Measurements from ENCODE around the gene IL34.
A peak's percentile ranks its signal among the peaks of the same experiment; 100 is the strongest.

The IL34 gene

DNA sequence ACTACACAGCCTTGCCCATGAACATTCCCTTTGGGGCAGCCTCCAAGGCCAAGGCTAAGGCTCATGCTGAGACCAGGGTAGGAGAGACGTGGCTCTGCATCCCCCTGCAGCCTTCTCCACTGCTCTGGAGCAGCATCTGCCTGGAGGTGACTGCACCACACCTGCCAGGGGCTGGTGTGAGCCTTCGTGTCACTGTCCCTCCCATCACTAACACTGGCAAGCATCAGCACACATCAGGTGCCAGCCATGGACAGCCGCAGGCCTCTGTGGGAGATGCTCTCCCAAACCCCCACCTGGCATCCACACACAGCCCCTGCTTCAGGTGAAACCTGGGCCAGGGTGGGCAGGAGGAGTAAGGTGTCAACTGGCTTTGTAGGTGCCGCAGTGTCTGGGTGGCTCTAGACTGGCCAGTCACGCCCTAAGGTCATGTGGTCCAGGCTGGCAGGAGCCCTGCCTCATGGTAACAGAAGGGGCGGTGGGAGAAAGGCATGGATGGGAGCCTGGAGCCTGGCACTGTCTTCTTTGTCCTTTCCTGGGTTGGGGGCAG lies 57.5 kb downstream of the IL34 start:
- no peak for DNase-seq

DNA sequence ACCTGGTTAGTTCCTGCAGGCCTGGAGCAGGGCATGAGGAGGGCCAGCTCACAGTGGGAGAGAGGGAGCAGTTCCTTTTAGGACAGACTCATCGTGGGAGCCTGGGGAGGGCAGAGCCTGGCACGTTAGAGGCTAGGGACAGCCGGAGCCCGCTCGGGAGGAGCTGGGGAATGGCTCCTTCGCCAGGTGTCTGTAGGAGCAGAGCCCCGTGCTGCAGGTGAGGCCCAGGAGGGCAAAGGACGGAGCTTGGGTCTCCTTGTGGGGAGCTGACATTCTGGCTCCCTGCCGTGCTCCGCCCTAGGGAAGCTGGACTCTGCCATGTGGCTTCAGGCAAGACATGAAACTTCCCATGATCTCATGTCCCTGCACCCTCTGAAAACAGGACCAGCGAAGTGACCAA lies 58.2 kb downstream of the IL34 start:
- no peak for DNase-seq

DNA sequence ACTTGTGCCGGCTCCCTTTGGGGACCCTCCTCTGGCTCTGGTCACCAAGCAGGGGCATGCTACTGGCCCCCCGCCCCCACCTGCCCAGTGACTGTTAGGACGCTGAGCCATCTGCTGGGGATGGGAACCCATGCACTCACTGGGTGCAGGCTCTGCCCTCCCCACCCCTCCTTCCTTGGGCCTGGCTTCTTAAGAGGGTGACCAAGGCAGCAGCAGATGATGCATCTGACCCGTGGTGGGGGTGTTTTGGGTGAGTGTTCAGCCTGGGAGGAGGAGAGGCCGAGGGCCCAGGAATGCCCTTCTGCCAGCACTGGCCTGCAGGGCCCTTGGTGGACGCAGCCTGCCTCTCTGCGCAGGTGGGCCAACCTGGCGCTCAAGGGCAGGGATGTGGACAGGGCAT lies 58.7 kb downstream of the IL34 start:
- DNase-seq = no peak

DNA sequence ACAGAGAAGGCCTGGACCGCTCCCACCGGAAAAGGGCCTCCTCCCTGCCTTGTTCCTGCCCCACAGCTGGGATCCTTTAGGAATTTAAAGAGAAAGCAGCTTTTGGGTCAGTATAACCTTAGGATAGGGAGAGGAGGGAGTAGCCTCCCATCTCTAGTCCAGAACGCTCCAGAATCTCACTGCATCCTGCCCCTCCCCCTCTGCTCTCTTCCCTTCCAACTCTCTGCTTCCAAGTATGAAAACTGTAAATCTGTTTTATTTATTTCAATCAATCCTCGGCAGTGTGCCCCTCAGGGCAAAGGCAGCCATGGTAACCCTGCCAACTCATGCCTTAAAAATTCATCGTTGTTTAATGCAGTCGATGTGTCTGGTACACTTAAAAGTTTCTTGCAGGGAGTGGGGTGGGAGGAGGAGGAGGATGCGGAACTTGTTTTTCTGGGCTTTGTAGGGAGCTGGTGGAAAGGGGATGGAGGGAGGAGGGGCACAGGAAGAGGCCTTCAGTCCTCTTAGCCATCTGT lies 60.6 kb downstream of the IL34 start:
- DNase-seq = peak; percentile 95

DNA sequence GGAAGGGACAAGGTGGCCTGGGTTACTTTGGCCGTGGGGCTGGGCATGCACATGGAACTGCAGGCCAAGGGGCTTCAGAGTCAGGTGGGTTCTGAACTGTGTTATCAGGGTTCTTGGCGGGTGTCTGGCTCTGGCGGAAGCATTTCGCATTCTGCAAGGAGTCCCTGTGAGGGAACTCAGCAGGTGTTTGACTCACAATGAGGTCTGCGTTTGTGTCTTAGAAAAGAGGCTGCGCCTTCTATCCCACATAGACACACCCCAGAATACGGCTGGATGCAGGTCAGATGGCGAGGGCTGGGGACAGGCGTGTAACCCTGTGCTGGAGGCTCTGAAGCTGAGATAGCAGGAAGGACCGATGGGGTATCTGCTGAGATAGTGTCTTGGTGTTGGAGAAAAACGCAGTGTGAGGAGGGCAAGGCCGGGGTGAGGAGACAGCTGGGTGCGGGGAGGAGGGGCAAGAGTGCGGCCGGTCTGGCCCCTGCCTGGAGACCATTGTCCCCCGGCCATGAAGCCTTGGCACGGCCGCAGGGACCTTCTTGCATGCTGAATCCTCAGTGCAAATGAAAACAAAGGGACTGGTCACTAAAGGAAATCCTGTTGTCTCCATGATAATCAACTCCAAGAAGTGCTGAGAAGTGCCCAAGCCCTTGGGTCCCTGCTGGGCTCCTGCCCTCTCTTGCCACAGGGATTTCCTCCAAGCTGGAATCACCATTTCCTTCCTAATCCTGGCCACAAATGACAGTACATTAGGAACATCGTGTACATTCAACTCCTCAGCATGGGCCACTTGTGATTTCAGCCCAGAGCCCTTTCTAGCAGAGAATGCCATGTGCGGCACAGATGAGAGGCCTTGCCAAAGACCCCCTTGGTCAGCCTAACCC lies 62.2 kb downstream of the IL34 start:
- no peak for DNase-seq

DNA sequence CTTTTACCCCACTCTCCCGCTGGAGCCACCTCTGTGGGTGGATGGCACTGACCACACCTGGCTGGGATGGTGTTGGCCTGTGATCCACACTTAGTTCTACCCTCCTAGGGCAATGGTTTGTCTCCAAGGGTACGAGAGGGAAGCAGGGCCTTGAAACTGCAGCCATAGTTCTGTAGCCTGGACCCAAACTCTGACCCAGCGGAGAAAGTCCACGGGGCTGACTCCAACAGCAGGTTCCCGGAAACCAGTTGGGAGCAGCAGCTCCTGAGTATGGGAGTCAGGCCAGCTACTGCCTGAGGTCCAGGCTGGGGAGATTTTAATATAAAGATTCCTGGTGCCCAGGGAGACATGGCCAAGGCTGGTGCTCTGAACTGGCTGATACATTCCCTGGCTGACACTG lies 63.1 kb downstream of the IL34 start:
- DNase-seq = no peak

GRCh38 chr16:70709942-70710341 lies 63.6 kb downstream of the IL34 start:
- no peak for DNase-seq

Measured in fibroblast of skin of right quadriceps (primary cell).